Measurements from ENCODE around the gene CRMP1.

GRCh38 chr4:5905714-5906113 lies 12.8 kb upstream of the CRMP1 start:
- TF ChIP-seq CTCF (conservative IDR thresholded peaks at IDR 0.05) (no peak), EZH2 (IDR thresholded peaks at IDR 0.05; ENCODE audit: low read depth) (no peak)

Data from PC-9 (cell line).